HEK293T (cell line): ENCODE data around the gene RUNX3.

Experiments
- CTBP1 ChIP-seq: fragments of 450-650 bp; IDR thresholded peaks from 2 replicates; pipeline ENCODE4 v1.6.1; 2016; ENCODE audit warnings: borderline replicate concordance
- SP1 ChIP-seq: fragments of 450-650 bp; IDR thresholded peaks from 2 replicates; pipeline ENCODE4 v1.6.1; 2017

- TF ChIP-seq SP1 (no peak), CTBP1 (no peak)
Observed at GRCh38 chr1:24864370-24864777, 65.7 kb downstream of the RUNX3 start.
